ENCODE measurements around the gene GALNT10. TPM values are rescaled to one million over a fixed set of nuclear protein-coding genes. Genes with fewer than 3 reads are reported as not detected.

The GALNT10 gene
- total RNA-seq, 1 donor from 2014 or later, result 178 TPM

- H3K9me3 Mint-ChIP-seq (ENCODE audit: unreplicated experiment), result no peaks in the 10 kb centered on the region
- no peak for TF ChIP-seq CTCF (IDR thresholded peaks at IDR 0.05)
- H3K4me3 Mint-ChIP-seq (ENCODE audit: unreplicated experiment), result no peak overlapping the region
- no peak for DNase-seq (ENCODE audit: extremely low spot score, unreplicated experiment)
- H3K27me3 Mint-ChIP-seq (ENCODE audit: unreplicated experiment), result no peaks in the 10 kb centered on the region
- peaks cover 18% of the 10 kb centered on the region for H3K36me3 Mint-ChIP-seq (ENCODE audit: unreplicated experiment)
- H3K27ac Mint-ChIP-seq (ENCODE audit: unreplicated experiment), result no peak overlapping the region
- H3K4me1 Mint-ChIP-seq (ENCODE audit: unreplicated experiment), result peaks cover 47% of the 10 kb centered on the region
Observed at GRCh38 chr5:154315756-154316155, 125.2 kb downstream of the GALNT10 start.

DNA sequence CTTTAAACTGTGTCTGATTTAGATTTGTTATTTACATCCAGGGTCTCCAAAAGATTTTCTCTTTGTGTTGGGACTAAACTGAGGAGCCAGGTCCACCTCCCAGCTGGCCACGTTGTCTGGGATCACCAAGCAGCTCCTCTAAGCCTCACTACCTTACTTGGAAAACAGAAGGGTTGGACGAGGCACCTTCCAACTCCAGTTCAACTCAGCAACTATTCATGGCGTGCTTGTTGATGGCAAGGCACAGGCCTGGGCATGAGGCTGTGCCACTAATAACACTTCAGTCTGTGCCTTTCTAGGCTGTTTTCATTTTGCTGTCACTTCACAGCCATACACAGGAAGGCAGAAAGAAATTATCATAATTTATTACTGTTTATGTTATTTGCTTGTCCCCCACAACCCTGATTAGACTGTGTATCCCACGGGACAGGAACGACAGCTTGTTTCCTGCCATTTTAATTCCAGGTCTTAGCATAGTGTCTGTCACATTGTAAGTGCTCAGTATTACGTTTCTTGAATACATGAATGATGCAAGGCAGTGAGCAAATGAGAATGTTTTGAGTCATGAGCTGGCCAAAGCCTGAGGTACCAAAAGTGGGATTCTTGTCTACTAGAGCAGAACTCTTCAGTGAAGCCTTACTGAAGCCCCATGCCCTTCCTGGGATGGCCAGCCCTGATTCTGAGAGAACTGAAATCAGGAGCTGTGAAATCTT, 125.8 kb downstream of the GALNT10 start:
- H3K27ac Mint-ChIP-seq (ENCODE audit: unreplicated experiment), result peak overlapping the region; percentile 23
- peak; percentile 46 for DNase-seq (ENCODE audit: extremely low spot score, unreplicated experiment)
- no peaks in the 10 kb centered on the region for H3K9me3 Mint-ChIP-seq (ENCODE audit: unreplicated experiment)
- no peaks in the 10 kb centered on the region for H3K27me3 Mint-ChIP-seq (ENCODE audit: unreplicated experiment)
- H3K4me3 Mint-ChIP-seq (ENCODE audit: unreplicated experiment), result no peak overlapping the region
- no peak for TF ChIP-seq CTCF (IDR thresholded peaks at IDR 0.05)
- H3K36me3 Mint-ChIP-seq (ENCODE audit: unreplicated experiment), result peaks cover 19% of the 10 kb centered on the region
- H3K4me1 Mint-ChIP-seq (ENCODE audit: unreplicated experiment), result peaks cover 51% of the 10 kb centered on the region

DNA sequence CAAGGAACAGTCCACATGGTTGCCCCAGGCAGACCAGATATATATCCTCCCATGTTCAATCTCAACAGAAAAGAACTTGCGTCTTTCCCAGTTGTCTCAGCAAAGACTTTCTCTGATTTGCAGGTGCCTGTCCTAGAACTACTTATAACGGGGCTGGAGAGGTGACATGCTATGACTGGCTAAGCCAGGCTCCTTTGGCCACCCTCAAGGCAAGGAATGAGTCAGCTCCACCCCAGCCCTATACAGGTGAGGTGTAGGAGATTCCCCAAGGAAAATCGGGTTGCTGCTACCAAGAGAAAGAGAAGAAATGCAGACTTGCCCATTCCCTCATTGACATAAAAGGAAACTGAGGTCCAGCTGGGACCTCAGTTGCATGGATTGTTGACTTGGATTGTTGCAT, 127.4 kb downstream of the GALNT10 start:
- Mint-ChIP-seq H3K9me3 (ENCODE audit: unreplicated experiment) (no peaks in the 10 kb centered on the region), H3K4me3 (ENCODE audit: unreplicated experiment) (no peak overlapping the region), H3K36me3 (ENCODE audit: unreplicated experiment) (peaks cover 21% of the 10 kb centered on the region), H3K4me1 (ENCODE audit: unreplicated experiment) (peaks cover 47% of the 10 kb centered on the region), H3K27ac (ENCODE audit: unreplicated experiment) (no peak overlapping the region), H3K27me3 (ENCODE audit: unreplicated experiment) (no peaks in the 10 kb centered on the region)
- DNase-seq (ENCODE audit: extremely low spot score, unreplicated experiment), result peak; percentile 19
- no peak for TF ChIP-seq CTCF (IDR thresholded peaks at IDR 0.05)

- H3K36me3 Mint-ChIP-seq (ENCODE audit: unreplicated experiment), result peaks cover 21% of the 10 kb centered on the region
- H3K4me1 Mint-ChIP-seq (ENCODE audit: unreplicated experiment), result peaks cover 43% of the 10 kb centered on the region
- H3K27me3 Mint-ChIP-seq (ENCODE audit: unreplicated experiment), result no peaks in the 10 kb centered on the region
- no peak overlapping the region for H3K27ac Mint-ChIP-seq (ENCODE audit: unreplicated experiment)
- DNase-seq (ENCODE audit: extremely low spot score, unreplicated experiment), result no peak
- no peaks in the 10 kb centered on the region for H3K9me3 Mint-ChIP-seq (ENCODE audit: unreplicated experiment)
- H3K4me3 Mint-ChIP-seq (ENCODE audit: unreplicated experiment), result no peak overlapping the region
- TF ChIP-seq CTCF (IDR thresholded peaks at IDR 0.05), result no peak
Observed at GRCh38 chr5:154318691-154319090, 128.2 kb downstream of the GALNT10 start.

DNA sequence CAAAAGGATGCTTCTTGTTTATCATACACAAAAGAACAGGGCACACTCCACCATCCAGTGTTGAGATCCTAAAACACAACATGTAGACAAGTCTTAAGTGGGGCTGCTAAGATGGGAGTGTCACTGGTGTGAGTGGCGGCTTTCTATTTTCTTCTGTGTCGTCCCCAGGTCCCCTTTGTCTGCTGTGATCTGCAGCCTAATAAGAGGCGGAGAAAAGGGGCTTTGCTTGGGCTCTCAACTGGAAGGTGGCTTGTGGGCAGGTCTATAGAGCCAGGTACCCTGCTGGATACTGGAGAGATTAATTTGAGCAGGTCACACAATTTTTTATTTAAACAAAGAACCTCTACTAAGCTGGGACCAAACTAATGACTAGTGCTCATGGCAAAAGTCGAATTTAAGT, 129.2 kb downstream of the GALNT10 start:
- peak; percentile 36 for DNase-seq (ENCODE audit: extremely low spot score, unreplicated experiment)
- Mint-ChIP-seq H3K4me1 (ENCODE audit: unreplicated experiment) (peaks cover 44% of the 10 kb centered on the region), H3K27ac (ENCODE audit: unreplicated experiment) (peak overlapping the region; percentile 69), H3K36me3 (ENCODE audit: unreplicated experiment) (peaks cover 24% of the 10 kb centered on the region), H3K27me3 (ENCODE audit: unreplicated experiment) (no peaks in the 10 kb centered on the region), H3K4me3 (ENCODE audit: unreplicated experiment) (no peak overlapping the region), H3K9me3 (ENCODE audit: unreplicated experiment) (no peaks in the 10 kb centered on the region)
- TF ChIP-seq CTCF (IDR thresholded peaks at IDR 0.05), result no peak
